Measurements from ENCODE around the gene OR4D11. TPM values are rescaled to one million over a fixed set of nuclear protein-coding genes. Genes with fewer than 3 reads are reported as not detected.

Gene OR4D11
- total and polyA plus RNA-seq, 7 donors = not detected

- no peak overlapping the region for H3K4me3 ChIP-seq
- no peak for DNase-seq
- intact Hi-C loops (cut with DNase I) = no loop called here
- no peaks in the 10 kb centered on the region for H3K36me3 ChIP-seq
- no peaks in the 10 kb centered on the region for H3K4me1 ChIP-seq
- no peaks in the 10 kb centered on the region for H3K27me3 ChIP-seq
- H3K9me3 ChIP-seq = no peaks in the 10 kb centered on the region
- no peak overlapping the region for H3K27ac ChIP-seq
- WGBS, 2 donors = 59 to 68% methylated on average over 9 of the region's 9 CpGs
- TF ChIP-seq POLR2AphosphoS5 (IDR thresholded peaks at IDR 0.05) = no peak
- no peak for TF ChIP-seq CTCF (IDR thresholded peaks at IDR 0.05)
- no peak for TF ChIP-seq POLR2A (IDR thresholded peaks at IDR 0.05)
Measured at GRCh38 chr11:59475176-59475575, 28.2 kb upstream of the OR4D11 start.

GRCh38 chr11:59479906-59480305, 23.5 kb upstream of the OR4D11 start:
- no peak overlapping the region for H3K27ac ChIP-seq
- no peaks in the 10 kb centered on the region for H3K4me1 ChIP-seq
- H3K27me3 ChIP-seq = no peaks in the 10 kb centered on the region
- no peak for DNase-seq
- intact Hi-C loops (cut with DNase I) = no loop called here
- H3K9me3 ChIP-seq = no peaks in the 10 kb centered on the region
- TF ChIP-seq POLR2A (IDR thresholded peaks at IDR 0.05) (no peak), EP300 (IDR thresholded peaks at IDR 0.05) (no peak), CTCF (IDR thresholded peaks at IDR 0.05) (no peak), POLR2AphosphoS5 (IDR thresholded peaks at IDR 0.05) (no peak)
- no peaks in the 10 kb centered on the region for H3K36me3 ChIP-seq
- no peak overlapping the region for H3K4me3 ChIP-seq

GRCh38 chr11:59480359-59480758, 23.0 kb upstream of the OR4D11 start:
- no peak for TF ChIP-seq CTCF (IDR thresholded peaks at IDR 0.05)
- no peak for TF ChIP-seq EP300 (IDR thresholded peaks at IDR 0.05)
- no peak for TF ChIP-seq POLR2AphosphoS5 (IDR thresholded peaks at IDR 0.05)
- TF ChIP-seq POLR2A (IDR thresholded peaks at IDR 0.05) = no peak
- Histone ChIP-seq H3K4me1 (no peaks in the 10 kb centered on the region), H3K36me3 (no peaks in the 10 kb centered on the region), H3K27ac (no peak overlapping the region), H3K4me3 (no peak overlapping the region), H3K9me3 (no peaks in the 10 kb centered on the region), H3K27me3 (no peaks in the 10 kb centered on the region)
- intact Hi-C loops (cut with DNase I) = no loop called here
- DNase-seq = no peak
- 80 to 91% methylated on average over 3 of the region's 3 CpGs for WGBS, 2 donors

GRCh38 chr11:59501931-59502330, 1.4 kb upstream of the OR4D11 start:
- 41 to 89% methylated on average over 1 of the region's 1 CpG for WGBS, 2 donors
- Histone ChIP-seq H3K27ac (no peak overlapping the region), H3K36me3 (no peaks in the 10 kb centered on the region), H3K4me3 (no peak overlapping the region), H3K4me1 (no peaks in the 10 kb centered on the region), H3K27me3 (no peaks in the 10 kb centered on the region), H3K9me3 (no peaks in the 10 kb centered on the region)
- intact Hi-C loops (cut with DNase I) = no loop called here
- DNase-seq = no peak
- no peak for TF ChIP-seq EP300 (IDR thresholded peaks at IDR 0.05)
- TF ChIP-seq CTCF (IDR thresholded peaks at IDR 0.05) = no peak
- no peak for TF ChIP-seq POLR2A (IDR thresholded peaks at IDR 0.05)
- no peak for TF ChIP-seq POLR2AphosphoS5 (IDR thresholded peaks at IDR 0.05)

- no peaks in the 10 kb centered on the region for H3K4me1 ChIP-seq
- WGBS, 2 donors = 30 to 47% methylated on average over 2 of the region's 2 CpGs
- H3K27ac ChIP-seq = no peak within 1 kb of the TSS
- no peak within 1 kb of the TSS for H3K4me3 ChIP-seq
- no peak for DNase-seq
- intact Hi-C loops (cut with DNase I) = no loop called here
- no peaks in the 10 kb centered on the region for H3K9me3 ChIP-seq
- TF ChIP-seq POLR2AphosphoS5 (IDR thresholded peaks at IDR 0.05) (no peak), EP300 (IDR thresholded peaks at IDR 0.05) (no peak), POLR2A (IDR thresholded peaks at IDR 0.05) (no peak), CTCF (IDR thresholded peaks at IDR 0.05) (no peak)
- H3K27me3 ChIP-seq = peaks cover 0 to 5% (median 0%) of the 10 kb centered on the region in 3 donors
- no peaks in the 10 kb centered on the region for H3K36me3 ChIP-seq
Measured at GRCh38 chr11:59510941-59511589, 7.7 kb downstream of the OR4D11 start, which contains the start of gene OR4D9. TSS of gene OR4D9 (plus strand) at chr11:59511539. CDS start at chr11:59514913, 3,374 bp downstream.

Data from sigmoid colon (tissue), 7 donors.